A673 (cell line): ENCODE data around the gene NGEF.

ENCODE experiments used
- EZH2 ChIP-seq: fragments of 200-600 bp; sonication (generic); IDR thresholded peaks from 2 replicates; pipeline ENCODE4 v1.6.1; 2017; ENCODE audit warnings: borderline replicate concordance, low read depth, mild to moderate bottlenecking, mixed read lengths, antibody characterized with exemption, low read length; ENCODE audit not compliant: poor library complexity, severe bottlenecking
- TF ChIP-seq, protein P1 (sequence below): fragments of 300-800, 200-600 bp; sonication (generic); conservative IDR thresholded peaks from 2 replicates; pipeline ENCODE4 v1.5.1; 2017; ENCODE audit warnings: low read depth, mild to moderate bottlenecking, antibody characterized with exemption, low read length, moderate library complexity, mixed read lengths

DNA sequence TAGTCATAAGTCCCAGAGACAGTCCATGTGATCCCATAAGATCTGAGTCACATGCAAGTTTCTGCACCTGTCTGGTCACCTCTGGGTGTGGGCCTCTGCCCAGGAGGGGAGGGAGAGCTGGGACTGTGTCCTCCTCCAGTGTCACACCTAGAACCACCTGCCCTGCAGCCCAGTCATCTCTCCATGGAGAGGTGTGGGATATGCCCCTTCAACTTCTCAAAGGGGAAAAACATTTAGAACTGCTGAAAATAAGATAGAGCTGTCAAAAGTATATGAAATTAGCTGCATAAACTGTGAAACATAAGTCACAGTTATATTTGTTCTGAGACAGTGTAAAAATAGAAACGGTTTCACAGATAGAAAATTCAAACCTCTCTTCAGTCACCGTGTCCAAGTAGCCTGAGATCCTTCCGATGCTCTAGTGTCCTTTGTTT, 55.4 kb downstream of the NGEF start:
- TF ChIP-seq, protein P1, sequence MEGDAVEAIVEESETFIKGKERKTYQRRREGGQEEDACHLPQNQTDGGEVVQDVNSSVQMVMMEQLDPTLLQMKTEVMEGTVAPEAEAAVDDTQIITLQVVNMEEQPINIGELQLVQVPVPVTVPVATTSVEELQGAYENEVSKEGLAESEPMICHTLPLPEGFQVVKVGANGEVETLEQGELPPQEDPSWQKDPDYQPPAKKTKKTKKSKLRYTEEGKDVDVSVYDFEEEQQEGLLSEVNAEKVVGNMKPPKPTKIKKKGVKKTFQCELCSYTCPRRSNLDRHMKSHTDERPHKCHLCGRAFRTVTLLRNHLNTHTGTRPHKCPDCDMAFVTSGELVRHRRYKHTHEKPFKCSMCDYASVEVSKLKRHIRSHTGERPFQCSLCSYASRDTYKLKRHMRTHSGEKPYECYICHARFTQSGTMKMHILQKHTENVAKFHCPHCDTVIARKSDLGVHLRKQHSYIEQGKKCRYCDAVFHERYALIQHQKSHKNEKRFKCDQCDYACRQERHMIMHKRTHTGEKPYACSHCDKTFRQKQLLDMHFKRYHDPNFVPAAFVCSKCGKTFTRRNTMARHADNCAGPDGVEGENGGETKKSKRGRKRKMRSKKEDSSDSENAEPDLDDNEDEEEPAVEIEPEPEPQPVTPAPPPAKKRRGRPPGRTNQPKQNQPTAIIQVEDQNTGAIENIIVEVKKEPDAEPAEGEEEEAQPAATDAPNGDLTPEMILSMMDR: no peak
- TF ChIP-seq EZH2: no peak
